ENCODE results near the gene CCDC134.

The CCDC134 gene

GRCh38 chr22:41800348-41801146 is at the start of gene CCDC134:
Gene CCDC134, plus strand, starts transcription at chr22:41800679. Its CDS starts 8,212 bp downstream, at chr22:41808891.
- FAIRE-seq, result peak; percentile 80

GRCh38 chr22:41752011-41752970 is 48.2 kb upstream of the CCDC134 start:
- FAIRE-seq (no peak), DNase-seq (ENCODE audit: insufficient read length, low spot score) (no peak)

More at GRCh38 chr22:41800348-41801146, at the start of gene CCDC134:
- peak; percentile 95 for DNase-seq (ENCODE audit: insufficient read length, low spot score)

- FAIRE-seq (no peak), DNase-seq (ENCODE audit: insufficient read length, low spot score) (no peak)
Observed at GRCh38 chr22:41753984-41754383, 46.5 kb upstream of the CCDC134 start.

GRCh38 chr22:41757502-41757901 is 43.0 kb upstream of the CCDC134 start:
- DNase-seq (ENCODE audit: insufficient read length, low spot score), result no peak
- no peak for FAIRE-seq

GRCh38 chr22:41758231-41758630 is 42.2 kb upstream of the CCDC134 start:
- no peak for FAIRE-seq

GRCh38 chr22:41762980-41763779 is 37.3 kb upstream of the CCDC134 start:
- DNase-seq (ENCODE audit: insufficient read length, low spot score), result no peak
- FAIRE-seq, result no peak

More at GRCh38 chr22:41758231-41758630, 42.2 kb upstream of the CCDC134 start:
- no peak for DNase-seq (ENCODE audit: insufficient read length, low spot score)

- no peak for DNase-seq (ENCODE audit: insufficient read length, low spot score)
- FAIRE-seq, result no peak
Observed at GRCh38 chr22:41766476-41766875, 34.0 kb upstream of the CCDC134 start.

GRCh38 chr22:41768430-41768829 is 32.0 kb upstream of the CCDC134 start:
- FAIRE-seq (no peak), DNase-seq (ENCODE audit: insufficient read length, low spot score) (no peak)

GRCh38 chr22:41770715-41771468 is 29.6 kb upstream of the CCDC134 start:
- FAIRE-seq, result no peak
- no peak for DNase-seq (ENCODE audit: insufficient read length, low spot score)

GRCh38 chr22:41772198-41772597 is 28.3 kb upstream of the CCDC134 start:
- DNase-seq (ENCODE audit: insufficient read length, low spot score) (no peak), FAIRE-seq (no peak)

GRCh38 chr22:41772645-41773044 is 27.8 kb upstream of the CCDC134 start:
- no peak for FAIRE-seq
- no peak for DNase-seq (ENCODE audit: insufficient read length, low spot score)

- no peak for FAIRE-seq
Observed at GRCh38 chr22:41775338-41775737, 25.1 kb upstream of the CCDC134 start.

GRCh38 chr22:41775976-41776375 is 24.5 kb upstream of the CCDC134 start:
- no peak for DNase-seq (ENCODE audit: insufficient read length, low spot score)
- no peak for FAIRE-seq

More at GRCh38 chr22:41775338-41775737, 25.1 kb upstream of the CCDC134 start:
- no peak for DNase-seq (ENCODE audit: insufficient read length, low spot score)

GRCh38 chr22:41776381-41776780 is 24.1 kb upstream of the CCDC134 start:
- FAIRE-seq, result peak; percentile 28
- DNase-seq (ENCODE audit: insufficient read length, low spot score), result no peak

- no peak for DNase-seq (ENCODE audit: insufficient read length, low spot score)
- no peak for FAIRE-seq
Observed at GRCh38 chr22:41777749-41778425, 22.6 kb upstream of the CCDC134 start.

GRCh38 chr22:41779929-41780505 is 20.5 kb upstream of the CCDC134 start:
- DNase-seq (ENCODE audit: insufficient read length, low spot score) (no peak), FAIRE-seq (no peak)

- DNase-seq (ENCODE audit: insufficient read length, low spot score), result peak; percentile 36
- no peak for FAIRE-seq
Observed at GRCh38 chr22:41780746-41781505, 19.6 kb upstream of the CCDC134 start.

- FAIRE-seq (no peak), DNase-seq (ENCODE audit: insufficient read length, low spot score) (no peak)
Observed at GRCh38 chr22:41781507-41781906, 19.0 kb upstream of the CCDC134 start.

All from HTR-8/SVneo (cell line).